ENCODE measurements around the gene SARDH. TPM values are rescaled to one million over a fixed set of nuclear protein-coding genes. Genes with fewer than 3 reads are reported as not detected.

Gene SARDH
- total RNA-seq, 1 donor from 2014 or later, result 0.20 TPM

DNA sequence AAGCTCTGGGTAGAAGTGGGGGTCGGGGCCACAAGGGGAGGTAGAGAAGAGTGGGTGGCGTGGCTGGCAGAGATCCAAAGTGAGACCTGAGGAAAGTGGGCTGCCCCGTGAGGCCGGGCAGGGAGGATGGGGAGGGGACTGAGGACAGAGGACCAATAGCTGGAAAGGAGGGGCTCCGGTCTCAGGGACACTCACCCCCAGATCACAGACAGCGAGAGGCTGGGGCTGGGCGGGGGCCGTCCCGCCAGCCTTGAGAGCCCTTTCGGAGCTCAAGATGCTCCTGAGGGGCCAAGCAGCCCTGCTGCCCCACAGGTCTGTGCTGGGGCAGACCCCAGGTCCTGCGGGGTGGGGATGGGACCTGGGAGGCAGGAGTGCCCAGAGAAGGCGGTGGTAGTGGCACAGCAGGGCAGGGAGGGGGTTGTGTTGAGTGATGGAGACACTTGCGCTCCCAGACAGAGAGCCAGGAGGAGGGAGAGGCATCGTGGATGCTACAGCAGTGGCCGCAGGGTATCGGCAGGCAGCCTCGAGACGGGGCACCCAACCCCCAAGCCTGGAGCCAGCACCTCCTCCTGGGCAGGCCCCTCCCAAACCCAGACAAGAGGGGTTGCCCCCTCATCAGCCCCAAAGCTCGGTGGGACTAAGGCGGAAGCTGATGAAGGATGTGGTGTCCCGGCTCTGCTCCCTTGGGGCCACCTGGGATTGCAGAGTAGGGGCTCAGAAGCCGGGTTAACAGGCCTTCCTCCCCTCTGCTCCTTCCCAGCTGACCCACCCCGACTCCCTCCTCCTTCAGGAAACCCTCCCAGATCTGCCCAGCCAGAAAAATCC lies 3.4 kb downstream of the SARDH start:
- DNase-seq (ENCODE audit: low read depth in 2 of 2), result no peak

DNA sequence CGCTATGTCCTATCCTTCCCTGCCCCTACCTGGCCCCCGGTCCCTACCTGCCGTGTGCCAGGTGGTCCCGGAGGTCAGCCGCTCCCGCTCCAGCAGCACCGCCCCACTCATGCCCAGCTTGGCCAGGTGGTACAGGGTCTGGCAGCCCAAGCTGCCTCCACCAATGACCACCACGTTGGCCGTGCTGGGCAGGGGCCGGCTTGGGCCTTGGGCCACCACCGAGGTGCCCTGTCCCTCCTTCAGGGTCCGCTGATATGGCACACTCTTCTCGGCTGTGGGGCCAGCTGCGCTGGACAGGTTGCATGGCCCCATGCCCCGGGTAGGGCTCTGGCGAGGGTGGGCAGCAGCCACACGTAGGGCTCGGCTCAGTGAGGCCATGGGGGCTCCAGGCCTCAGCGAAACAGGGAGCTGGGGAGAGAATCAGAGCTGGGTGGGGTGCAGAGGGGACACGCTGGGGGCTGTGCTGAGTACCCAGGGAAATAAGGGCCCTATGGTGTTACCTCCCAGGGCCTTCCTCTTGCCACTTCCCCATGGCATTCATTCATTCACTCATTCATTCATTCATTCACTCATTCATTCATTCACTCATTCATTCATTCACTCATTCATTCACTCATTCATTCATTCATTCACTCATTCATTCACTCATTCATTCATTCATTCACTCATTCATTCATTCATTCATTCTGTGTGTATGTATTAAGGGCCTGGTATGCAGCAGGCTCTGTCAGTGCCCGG lies 4.2 kb downstream of the SARDH start:
- no peak for DNase-seq (ENCODE audit: low read depth in 2 of 2)

DNA sequence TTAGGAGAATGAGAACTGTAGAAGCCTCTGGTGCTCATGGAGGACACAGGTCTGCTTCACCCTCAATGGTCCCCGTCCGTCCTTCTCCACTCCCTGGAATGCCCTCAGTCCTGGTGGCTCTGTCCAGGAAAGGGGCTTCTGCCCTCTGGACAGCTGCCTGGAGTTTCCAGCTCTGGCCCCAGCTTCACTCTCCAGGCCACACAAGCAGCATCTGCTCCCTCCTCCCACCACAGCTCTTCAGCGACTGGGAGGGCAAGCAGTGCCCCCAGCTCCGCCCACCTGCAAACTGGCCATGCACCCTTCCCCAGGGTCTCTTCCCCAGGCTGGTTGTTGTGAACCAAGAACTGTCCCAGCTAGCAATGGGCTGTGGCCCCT lies 4.7 kb downstream of the SARDH start:
- DNase-seq (ENCODE audit: low read depth in 2 of 2), result no peak

DNA sequence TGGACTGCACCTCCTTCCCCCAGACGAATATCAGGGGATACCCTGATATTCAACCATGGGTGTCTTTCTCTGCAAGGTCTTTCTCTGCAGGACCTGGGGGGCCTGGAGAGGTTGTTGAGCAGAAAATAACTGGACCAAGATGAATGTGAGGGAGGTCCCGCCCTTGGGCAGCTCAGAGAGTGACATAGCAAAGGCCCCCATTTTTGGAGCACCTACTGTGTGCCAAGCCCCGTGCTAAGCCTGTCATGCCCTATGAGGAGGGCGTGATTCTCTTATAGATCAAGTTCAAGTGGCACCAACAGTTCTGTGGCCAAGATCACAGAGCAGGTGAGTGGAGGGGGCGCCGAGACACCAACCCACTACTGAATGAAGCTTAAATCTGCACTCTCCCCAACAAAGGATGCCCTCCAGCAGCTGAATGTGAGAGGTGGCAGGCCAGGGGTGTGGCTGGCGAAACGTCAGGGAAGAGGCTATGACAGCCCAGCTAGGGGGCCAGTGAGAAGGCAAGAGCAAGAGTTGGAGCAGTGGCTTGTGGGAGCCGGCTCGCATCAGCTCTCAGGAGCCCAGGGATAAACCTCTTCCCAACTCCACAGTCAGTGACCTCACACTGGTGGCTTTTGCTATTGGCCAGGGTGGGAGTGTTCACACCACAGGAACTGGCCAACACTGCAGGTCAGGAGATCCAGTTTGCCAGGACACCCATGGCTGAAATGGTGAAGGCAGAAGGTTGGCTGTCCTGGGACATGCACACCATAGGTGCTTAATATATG lies 5.3 kb downstream of the SARDH start:
- DNase-seq (ENCODE audit: low read depth in 2 of 2), result no peak

DNA sequence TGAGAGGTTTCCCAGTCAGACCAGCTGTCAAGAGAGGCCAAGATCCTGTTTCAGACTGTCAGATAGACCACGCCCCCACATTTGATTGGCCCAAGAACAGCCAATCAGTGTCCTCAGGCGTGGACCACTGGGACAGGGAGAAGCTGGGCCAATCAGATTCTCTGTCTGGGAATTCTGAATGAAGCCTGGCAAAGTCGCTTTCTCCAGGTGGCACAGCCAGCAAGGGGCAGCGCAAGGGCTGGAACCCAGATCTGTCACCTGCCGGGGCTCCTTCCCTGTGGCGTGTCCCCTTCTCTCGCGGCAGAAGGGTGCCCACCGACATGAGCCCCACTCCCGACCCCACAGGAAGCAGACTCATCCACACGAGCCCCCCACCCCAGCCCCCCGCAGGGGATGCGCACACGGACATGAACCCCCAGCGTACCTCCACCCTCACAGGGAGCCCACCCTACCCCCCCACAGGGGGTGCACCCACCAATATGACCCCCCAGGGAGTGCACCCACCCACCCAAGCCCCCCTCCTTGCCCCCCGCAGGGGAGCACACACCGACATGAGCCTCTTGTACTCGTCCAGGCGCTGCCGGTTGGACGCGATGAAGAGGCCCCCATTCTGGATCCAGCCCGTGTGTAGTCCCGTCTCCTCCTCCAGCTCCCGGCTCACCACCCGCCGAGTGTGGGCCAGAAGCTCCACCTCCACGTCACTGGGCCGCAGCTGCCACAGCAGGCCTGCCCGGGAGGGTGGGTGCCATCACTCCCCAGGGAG lies 6.1 kb downstream of the SARDH start:
- peak; percentile 57 to 59 for DNase-seq (ENCODE audit: low read depth in 2 of 2)

DNA sequence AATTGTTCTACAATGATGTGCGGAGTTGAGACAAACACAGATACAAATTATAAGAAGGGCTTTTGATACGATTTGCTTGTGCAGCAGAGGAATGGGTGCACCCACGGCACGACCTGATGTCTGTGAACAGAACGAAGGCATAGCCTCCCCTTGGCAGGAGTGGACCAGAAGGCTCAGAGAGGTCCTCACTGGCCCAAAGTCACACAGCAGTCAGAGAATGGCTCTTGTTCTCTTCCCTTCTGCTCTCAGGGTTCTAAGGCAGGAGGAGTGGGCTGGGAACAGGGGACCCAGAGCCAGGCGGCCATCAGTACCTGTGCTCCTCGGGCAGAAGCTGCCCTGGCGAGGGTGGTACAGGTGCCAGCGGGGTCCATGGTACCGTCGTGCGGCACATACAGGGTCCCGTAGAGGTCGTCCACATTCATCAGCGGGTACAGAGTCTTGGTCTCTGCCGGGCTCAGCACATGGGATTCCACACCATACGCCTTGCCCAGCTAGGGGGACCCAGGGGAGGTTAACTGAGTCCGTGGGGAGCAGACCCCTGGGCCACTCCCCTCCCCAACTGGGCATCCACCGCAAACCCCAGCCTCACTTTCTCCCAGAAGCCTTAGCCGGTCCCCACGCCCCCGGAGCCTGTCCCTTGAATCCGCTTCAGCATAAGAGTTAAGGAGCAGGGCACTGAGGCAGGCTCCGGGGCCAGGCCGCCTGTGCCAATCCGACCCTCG lies 7.0 kb downstream of the SARDH start:
- no peak for DNase-seq (ENCODE audit: low read depth in 2 of 2)

DNA sequence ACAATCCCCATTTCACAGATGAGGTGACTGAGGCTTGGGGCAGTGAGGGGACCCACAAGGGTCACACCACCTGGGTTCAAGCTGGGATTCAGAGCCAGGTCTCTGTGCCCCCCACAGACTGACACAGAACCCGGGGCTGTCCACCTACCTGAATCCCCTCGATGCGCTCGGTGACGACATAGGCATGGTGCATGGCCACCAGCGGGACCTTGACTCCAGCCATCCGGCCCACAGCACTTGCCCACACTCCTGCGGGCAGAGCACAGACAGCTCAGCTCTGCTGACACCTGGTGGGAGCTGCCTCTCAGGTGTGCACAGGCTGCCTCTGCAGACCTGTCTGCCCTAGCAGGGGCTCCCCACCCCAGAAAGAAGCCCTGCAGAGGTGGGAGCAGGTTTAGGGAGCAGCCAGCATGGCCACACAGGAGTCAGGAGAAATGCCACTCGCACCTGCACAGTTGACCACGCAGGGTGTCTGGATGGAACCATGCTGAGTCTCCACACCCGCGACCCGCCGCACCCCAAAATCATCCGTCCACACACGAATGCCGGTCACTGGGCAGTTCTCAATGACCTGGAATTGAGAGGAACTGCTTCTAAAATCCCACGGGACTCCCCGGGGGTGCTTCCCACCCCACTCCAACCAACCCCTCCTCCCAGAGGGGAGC lies 8.4 kb downstream of the SARDH start:
- DNase-seq (ENCODE audit: low read depth in 2 of 2), result no peak

DNA sequence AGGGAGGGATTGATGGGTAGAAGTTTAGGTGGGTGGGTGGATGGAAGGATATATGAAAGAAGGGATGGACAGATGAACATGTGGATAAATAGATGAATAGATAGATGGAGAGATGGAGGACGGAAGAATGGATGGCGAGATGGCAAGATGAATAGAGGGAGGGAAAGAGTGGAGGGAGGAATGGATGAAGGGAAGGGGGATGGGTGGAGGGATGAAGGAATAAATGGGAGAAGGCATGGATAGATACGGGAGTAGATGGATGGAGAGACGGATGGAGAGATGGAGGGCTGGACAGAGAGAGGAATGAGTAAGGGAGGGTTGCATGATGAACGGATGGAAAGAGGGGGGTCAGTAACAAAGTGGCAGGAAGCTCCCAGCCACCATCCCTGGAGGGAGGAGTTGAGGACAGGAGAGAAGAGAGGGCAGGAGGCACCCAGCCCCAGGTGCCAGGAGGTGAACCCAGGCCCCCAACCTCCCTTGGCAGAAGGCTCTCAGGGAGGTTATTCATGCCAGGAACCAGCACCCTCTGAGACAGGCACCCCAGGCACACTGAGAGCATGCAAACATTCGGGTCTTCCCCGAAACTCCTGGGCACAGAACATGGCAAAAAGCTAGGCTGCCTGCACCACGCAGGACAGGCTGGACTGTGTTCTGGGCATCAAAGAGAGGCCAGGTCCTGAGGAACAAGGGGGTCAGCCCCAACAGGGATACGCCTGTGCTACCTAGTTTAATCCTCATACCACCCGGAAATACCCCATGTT lies 9.1 kb downstream of the SARDH start:
- DNase-seq (ENCODE audit: low read depth in 2 of 2), result no peak

DNA sequence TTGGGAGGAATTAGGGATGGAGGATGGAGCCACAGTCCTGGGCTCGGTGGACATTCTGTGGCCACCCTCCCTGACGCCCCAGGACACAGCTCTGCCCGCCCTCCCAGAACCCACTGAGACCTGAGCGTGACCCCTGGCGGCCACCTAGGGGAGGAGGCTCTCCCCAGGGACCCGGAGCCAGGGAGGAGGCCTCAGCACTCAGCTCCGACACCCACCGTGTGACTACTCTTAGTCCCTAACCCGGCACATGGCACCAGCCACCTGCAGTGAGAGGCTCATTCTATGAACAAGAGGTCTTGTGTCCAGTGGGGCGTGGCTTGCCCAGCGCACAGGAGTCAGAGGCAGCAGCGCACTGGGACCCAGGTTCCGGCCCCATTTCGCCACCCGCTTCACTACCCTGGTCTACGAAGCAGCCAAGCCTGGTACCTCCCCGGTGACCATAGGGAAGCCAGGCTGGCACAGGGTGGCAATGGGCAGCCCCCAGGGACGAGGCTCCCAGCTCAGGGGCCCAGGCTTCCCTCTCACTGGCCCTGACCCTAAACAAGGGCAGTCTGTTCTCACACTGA lies 10.2 kb downstream of the SARDH start:
- no peak for DNase-seq (ENCODE audit: low read depth in 2 of 2)

DNA sequence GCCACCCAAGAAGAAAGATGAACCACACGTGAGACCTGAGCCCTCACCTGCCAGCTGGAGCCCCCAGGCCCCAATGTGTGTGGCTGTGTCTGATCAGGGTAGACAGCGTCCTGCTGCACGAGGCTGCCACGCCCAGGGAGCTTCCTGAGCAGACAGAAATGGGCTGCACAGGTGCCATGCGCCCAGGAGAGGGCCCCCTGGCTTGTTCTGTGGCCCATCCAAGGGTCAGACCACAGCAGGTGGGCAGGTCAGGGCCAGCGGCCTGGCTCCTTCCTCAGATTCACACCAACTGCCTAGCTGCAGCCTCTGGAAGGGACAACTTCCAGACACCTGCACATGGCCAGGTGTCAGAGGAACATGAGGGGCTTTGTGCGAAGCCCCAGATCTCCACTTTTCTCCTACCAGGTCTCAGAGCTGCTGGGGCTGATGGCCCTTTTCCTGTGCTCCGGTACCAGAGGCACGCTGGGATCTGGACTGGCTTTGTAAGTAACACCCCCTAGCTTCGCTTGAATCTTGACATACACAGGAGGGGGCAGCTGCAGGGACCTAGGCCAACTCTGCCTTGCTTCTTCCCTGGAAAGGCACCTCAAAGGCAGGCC lies 10.8 kb downstream of the SARDH start:
- no peak for DNase-seq (ENCODE audit: low read depth in 2 of 2)

DNA sequence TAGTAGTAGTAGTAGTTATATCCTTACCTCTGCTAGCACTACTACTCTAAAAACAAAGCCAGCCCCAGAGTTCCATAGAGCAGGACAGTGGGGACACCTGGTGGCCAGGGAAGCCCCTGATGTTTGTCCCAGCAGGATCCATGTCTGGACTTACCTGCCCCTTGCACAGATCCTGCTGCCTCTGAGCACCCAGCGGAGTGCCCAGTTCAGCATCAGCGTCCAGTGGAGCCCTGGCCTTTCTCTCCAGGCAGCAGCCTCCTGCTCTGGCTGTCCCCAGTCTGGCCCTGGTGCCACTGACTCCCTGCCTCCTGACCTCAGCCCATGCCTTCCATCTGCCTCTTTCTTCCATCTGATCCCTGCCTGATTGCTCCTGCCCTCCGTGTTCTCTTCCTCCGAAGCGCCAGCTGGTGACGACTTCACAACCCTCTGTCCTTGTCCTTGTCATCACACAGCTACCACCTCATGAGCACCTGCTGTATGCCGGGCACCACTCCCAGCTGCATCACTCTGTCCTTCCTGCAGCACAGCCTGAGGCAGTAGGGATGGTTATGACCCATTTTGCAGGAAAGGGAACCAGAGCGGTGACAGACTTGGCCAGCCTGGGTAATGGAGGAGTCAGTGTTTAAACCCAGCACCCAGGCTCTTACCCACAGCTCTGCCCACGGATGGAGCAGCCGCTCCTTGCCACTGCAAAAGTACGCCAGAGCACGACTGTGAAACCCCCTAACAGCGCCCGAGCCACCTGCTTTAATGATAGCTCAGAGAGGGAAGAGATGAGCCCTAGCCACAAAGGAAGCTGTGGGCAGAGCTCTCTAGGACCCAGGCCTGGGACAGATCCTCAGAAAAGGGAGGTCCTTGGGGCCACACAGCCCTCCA lies 11.5 kb downstream of the SARDH start:
- DNase-seq (ENCODE audit: low read depth in 2 of 2), result peak; percentile 42 to 79

DNA sequence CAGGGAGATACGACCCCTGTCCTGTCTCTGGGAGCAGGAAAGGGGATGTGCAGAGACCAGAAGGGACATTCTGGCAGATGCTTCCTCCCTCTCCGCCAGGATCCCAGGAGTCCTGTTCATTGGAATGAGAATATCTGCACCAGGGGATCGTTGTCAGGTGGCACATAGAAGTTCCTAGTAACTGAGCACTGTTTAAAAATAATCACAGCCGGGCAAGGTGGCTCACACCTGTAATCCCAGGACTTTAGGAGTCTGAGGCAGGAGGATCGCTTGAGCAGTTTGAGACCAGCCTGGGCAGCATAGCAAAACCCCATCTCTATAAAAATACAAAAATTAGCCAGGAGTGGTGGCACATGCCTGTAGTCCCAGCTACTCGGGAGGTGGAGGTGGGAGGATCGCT lies 12.3 kb downstream of the SARDH start:
- no peak for DNase-seq (ENCODE audit: low read depth in 2 of 2)

DNA sequence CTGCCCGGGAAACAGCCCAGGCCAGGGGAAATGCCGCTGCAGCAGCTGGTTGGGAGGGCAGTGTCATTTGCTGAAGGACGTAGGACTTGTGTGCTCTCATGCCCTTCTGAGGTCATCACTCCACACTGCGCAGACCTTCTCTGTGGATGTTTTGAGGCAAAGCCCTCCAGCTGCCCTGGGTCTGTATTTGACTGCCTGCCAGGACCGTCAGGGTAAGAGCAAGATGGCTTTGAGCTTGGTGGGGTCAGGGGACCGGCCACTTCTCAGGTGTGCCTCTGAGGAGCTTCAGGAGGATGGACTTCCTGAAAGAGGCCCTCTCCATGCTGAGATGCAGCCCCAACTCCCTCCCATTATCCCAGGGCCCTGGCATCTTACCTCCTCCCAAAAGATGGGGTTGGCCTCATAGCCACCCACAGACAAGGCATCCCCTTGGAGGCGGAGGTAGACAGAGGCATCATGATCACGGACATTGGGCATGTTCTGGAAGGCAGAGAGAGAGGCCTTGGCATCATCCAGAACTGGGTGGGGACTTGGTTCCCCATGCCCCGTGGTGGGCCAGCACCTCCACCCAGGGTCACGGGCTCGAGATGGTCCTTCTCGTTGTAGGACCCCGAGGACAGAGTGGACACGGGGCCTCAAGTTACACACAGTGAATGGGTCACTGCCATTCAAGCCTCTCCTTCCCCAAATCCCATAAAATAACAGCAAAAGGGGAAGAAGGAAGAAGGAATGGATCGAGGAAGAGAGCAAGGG lies 19.4 kb downstream of the SARDH start:
- DNase-seq (ENCODE audit: low read depth in 2 of 2), result no peak

DNA sequence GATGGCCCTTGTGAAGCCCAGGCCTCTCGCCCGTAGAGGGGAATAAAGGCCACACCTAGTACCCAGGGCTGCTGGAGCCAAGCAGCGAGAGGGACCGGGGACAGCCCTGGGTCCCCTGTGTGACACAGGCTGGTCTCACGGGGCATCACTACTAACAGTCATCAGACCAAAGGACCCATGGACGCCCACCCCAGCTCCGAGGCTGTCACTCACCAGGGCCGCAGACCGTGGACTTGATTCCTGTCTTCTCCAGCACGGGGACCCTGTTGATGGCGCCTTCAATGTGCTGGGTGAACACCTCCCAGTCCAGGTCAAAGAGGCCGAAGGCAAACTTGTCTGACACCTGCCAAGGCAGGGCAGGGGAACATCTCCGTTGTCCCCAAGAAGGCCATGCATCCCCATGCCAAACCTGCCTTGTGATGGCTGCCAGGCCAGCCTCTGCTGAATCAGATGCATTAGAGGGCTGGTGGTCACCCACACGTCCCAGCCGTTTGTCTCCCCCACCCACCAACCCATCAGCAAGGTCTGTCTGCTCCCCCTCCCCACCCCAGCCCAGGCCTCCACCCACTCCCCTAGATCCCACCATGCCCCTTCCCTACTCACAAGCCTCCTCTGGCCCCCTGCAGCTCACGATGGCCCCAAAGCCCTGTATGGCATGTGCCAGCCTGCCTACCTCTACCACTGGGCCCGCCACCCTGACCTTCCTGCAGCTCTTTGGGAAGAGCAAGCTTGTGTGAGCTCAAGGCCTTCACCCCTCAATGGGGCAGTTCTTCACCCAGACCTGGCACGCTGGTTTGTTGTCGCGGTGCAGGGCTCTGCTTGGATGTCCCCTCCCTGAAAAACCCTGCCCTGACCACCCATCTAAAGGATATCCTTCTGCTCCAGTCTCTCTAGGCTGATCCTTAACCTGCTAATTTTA lies 20.8 kb downstream of the SARDH start:
- DNase-seq (ENCODE audit: low read depth in 2 of 2), result no peak

DNA sequence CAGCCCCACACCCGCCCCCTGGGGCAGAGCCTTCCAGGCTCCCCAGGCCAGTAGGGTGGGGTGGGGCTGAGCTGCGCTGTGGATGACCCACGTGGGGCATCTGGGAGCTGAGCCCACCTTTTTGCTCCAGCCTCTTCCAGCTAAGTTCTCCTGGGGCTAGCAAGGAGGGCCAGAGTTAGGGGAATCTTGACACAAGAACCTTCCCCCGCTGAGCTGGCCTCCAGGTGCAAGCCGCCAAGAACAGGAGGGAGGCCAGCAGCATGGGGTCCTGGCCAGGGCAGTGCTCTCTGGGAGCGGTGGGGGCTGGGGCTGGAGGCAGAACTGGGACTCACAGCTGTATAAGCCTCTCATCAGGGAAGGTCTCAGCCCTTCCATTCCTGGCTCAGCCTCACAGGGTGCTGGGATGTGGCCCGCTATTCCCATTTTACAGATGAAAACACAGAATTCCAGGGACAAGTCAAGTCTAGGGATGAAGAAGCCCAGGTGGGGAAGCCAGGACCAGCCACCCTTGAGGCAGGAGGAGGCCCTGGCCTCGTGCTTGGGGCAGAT lies 21.5 kb downstream of the SARDH start:
- DNase-seq (ENCODE audit: low read depth in 2 of 2), result no peak

Measured in lung microvascular endothelial cell (primary cell).